ENCODE measurements around the gene PDE7B. TPM values are rescaled to one million over a fixed set of nuclear protein-coding genes. Genes with fewer than 3 reads are reported as not detected.

Gene PDE7B
- total RNA-seq, 1 donor from 2014 or later, result 16.3 TPM

DNA sequence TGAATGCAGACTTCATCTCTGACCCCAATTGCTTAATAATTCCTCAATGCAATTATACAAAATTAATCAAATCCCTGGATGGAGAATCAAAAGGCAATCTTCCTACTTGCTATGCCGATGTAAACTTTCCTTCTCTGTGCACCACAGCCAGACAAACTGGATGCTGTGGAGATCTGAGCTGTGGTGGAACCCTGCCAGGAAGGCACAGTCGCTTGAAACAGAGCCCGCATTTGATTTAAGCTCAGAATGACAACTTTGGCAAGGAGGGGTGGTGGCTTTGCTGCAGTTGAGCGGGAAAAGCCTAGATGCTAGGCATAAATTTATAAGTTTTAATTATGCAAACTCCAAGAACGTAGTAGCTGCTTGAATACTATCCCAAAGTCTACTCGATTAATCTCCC lies 207.8 kb downstream of the PDE7B start:
- DNase-seq (ENCODE audit: low spot score in 2 of 2) (no peak), FAIRE-seq (no peak)

DNA sequence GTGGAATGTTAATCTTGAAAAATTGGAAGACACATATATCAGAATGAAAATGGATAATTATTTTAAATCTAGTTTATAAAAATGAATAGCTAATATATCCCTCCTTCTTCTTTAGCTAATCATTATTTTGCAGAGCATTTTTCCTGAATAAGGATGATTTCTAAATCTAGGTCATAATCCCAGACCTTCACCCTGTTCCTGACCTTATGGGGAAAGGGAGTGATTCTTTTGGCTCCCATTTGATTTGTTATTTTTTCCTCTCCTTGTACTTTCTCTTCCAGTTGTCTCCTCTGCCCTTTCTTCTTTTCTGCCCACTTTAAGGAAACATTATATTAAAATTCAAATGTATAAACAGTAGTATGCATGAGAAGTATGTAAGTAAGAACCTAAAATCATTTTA lies 208.6 kb downstream of the PDE7B start:
- FAIRE-seq, result no peak
- no peak for DNase-seq (ENCODE audit: low spot score in 2 of 2)

DNA sequence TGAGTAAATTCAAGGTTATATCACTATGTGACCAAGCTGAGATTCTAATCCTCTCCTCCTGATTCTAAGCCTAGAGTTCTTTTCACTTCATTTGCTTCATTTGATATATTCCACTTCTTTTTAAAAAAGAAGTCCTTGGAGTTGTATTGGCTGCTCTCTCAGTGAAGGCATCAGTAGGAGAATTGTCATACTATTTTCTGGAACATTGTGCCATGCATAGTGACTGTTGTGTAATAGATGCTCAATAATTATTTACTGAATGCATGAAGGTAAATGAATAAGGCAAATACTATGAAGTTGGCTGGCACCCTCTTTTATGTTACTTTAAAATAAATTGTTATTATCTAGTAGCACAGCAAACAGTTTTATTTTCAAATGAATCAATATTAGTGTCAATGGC lies 209.3 kb downstream of the PDE7B start:
- DNase-seq (ENCODE audit: low spot score in 2 of 2) (no peak), FAIRE-seq (no peak)

DNA sequence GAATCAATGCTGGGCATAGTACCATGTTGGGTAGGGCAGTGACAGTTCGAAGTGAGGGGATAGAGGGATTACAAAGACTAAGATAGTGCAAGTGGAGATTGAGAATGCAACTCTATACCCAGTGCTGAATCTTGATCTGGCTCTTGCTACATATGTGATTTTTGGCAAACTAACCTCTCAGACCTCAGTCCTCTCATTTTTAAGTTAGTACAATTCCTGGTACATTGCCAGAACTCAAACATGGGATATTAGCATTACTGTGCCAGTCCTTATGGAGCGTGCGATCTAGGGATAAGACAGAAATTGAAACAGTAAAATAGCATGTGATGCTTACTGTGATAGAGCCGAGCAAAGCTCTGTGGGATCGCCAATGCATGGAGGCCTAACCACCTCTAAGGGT lies 210.2 kb downstream of the PDE7B start:
- FAIRE-seq, result no peak
- DNase-seq (ENCODE audit: low spot score in 2 of 2), result no peak

DNA sequence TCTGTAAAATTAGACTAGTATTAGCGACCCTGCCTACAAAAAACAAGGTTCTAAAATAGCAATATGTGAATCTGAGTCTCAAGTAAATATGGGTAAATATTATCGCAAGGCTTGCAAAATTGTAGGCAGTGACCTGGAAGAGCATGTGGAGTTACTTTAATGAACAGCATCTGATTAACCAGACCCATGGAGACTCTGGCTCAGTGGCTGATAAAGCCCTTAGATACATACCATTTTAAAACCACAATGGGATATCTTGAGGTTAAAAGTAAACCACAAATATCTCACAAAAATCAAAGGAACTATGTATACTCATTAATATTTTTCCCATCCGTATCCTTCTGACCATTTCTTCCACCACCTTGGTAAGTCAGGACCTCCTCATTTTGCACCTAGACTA lies 211.6 kb downstream of the PDE7B start:
- DNase-seq (ENCODE audit: low spot score in 2 of 2) (no peak), FAIRE-seq (no peak)

DNA sequence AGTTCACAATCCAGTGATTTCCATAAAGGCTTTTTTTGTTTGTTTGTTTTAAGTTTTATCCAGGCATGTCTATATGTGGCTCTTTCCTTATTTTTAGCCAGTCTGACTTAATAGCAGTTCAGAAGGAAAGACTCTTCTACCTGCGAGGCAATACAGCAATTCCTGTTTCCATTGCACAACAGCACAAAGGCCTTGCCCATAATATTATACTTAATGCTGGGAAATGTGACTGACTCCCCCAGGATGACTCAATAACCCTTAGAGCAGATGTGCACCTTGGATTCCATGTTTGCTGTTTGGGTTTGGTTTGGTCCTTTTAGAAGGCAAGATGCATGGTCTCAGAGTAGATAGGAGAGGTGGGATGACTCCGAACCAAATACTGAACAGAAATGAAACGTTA lies 214.5 kb downstream of the PDE7B start:
- no peak for FAIRE-seq

DNA sequence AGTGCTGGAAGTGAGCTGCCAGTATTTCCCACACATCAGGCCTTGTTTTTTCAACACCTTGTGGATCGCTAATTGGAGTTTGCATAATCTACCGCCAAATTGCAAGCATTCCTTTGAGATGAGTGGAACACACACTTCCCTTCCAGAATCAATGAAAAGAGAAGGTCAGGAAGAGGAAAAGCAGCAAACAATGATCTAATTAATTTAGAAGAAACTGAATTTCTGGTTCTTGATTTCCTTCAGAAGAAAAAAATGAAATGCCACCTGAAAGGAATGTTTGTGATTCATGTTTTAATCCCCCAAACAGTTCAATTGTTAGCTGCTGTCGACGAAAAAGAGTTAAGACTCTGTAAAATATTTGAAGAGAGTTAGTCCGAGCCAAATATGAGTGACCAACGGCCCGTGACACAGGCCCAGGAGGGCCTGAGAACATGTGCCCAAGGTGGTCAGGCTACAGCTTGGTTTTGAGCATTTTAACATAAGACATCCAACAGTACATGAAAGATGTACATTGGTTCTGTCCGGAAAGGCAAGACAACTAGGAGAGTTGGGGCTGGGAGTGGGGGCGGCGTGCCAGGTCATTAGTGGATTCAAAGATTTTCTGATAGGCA lies 216.3 kb downstream of the PDE7B start:
- DNase-seq (ENCODE audit: low spot score in 2 of 2) (no peak), FAIRE-seq (no peak)

More for the DNA sequence above, 214.5 kb downstream of the PDE7B start:
- DNase-seq (ENCODE audit: low spot score in 2 of 2), result no peak

DNA sequence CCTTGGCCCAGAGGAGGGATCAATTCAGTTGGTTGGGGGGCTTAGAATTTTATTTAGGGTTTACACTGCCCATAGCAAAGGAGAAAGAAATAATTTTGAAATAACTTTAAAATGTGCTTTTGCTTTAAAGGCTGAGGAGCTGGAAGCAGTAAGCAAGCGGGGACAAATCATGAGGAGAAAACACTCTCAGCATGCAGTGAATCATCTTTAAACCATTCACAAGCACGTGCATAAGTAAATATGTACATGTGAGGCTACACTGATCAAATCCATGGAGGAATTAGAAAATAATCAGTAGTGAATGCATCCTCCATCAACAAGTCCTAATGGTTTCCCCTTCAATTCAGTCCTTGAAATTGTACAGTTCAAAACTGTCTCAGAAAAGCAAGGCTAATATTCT lies 217.6 kb downstream of the PDE7B start:
- no peak for FAIRE-seq

DNA sequence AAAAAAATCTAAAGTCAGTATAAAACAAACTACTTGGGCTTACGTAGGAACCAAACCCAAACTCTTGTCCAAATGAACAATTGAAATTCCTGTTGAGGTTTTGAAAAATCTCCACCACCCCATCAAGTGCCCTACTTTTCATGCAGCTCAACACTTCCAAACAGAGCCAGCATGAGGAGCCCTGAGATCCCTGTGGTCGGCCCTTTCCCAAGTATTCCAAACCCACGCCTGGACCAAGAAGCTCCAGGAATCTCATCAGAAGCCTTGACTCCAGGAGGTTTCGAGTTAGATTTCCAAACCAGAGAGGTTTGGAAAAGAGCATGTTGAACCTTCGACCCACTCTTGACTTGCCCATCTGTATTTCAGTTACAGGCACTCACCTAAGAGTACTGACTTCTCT lies 219.3 kb downstream of the PDE7B start:
- no peak for FAIRE-seq

More for the DNA sequence above, 217.6 kb downstream of the PDE7B start:
- no peak for DNase-seq (ENCODE audit: low spot score in 2 of 2)

DNA sequence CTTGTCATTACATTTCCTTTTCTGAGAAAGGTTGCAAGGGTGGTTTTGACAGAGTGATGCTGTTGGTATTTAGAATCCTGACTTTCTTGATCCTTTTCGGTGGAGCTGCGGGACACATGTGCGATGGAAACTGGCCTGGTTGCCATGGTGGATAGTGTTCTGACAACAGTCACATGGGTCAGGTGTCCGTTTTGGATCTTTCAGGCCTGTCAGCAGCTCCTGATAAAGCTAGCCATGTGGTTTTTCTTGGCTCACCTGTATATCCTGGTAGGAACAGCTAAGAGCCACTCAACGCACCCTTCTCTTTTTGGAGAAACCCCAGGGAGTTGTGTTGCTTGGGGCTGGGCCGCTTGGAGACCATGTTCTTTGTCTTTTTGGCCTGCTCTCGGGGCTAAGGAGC lies 221.2 kb downstream of the PDE7B start:
- DNase-seq (ENCODE audit: low spot score in 2 of 2) (no peak), FAIRE-seq (no peak)

More for the DNA sequence above, 219.3 kb downstream of the PDE7B start:
- no peak for DNase-seq (ENCODE audit: low spot score in 2 of 2)

DNA sequence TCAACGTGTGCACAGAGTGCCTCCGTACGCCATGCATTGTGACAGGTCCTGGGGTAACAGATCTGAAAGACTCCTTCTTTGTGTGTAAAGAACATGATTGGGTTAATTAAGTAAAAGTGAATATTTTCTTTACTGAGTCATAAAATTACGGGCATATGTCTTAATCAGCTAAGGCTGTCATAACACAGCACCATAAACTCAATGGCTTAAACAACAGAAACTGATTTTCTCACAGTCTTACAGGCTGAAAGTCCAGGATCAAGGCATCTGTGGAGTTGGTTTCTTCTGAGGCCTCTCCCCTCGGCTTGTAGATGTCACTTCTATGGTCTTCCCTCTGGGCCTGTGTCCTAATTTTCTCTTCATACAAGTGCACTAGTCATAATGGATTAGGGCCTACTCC lies 221.7 kb downstream of the PDE7B start:
- no peak for DNase-seq (ENCODE audit: low spot score in 2 of 2)
- no peak for FAIRE-seq

DNA sequence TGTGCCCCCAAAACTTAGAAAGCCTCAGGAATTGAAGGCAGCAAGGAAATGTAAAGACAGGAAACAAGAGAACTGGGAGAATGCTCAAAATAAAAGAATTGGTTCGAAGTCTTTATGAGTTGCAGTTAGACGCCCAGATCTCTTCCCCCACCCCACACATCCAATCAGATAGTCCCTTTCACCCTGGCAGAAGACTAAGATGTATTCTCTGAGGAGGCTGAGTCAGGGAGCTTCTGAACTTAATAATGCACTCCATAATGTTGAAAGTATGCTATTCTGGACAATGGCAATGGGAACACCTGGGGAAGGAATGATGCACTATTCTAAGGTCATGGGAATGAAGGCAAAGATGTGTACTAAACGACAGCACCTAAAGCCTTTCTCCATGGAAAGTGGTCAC lies 225.0 kb downstream of the PDE7B start:
- DNase-seq (ENCODE audit: low spot score in 2 of 2) (no peak), FAIRE-seq (no peak)

DNA sequence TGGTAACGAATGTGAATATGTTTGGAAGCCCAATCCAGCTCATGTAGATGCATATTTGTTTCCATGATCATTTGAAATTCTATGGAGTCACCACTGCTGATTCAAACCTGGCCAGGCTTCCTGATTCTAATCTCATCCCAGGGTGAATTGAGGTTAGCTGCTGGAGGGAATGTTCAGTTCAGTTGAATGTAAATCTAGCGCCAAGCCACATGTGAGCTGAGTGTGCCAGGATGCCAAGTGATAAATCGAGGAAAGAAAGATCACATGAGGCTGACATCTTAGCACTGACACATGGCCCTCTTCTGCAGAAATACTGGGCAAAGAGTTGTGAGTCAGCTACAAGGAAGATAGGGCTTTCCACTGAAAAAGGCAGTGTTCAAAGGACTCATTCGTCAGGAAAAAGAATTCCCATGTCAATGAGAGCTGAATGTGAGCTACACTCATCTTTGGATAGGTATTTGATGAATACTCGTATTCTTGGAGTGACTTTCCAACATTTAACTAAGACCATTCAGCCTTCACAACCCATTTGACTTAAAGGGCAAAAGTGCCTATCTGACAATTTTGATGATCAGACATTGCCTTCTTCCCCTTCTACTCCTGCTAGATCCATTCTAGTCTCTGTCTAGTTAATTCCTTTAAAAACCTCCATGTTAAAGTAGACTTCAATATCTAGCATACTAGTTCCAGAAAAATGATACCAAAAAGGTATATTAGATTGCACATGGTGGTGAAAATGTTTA lies 226.5 kb downstream of the PDE7B start:
- no peak for FAIRE-seq
- DNase-seq (ENCODE audit: low spot score in 2 of 2), result no peak

DNA sequence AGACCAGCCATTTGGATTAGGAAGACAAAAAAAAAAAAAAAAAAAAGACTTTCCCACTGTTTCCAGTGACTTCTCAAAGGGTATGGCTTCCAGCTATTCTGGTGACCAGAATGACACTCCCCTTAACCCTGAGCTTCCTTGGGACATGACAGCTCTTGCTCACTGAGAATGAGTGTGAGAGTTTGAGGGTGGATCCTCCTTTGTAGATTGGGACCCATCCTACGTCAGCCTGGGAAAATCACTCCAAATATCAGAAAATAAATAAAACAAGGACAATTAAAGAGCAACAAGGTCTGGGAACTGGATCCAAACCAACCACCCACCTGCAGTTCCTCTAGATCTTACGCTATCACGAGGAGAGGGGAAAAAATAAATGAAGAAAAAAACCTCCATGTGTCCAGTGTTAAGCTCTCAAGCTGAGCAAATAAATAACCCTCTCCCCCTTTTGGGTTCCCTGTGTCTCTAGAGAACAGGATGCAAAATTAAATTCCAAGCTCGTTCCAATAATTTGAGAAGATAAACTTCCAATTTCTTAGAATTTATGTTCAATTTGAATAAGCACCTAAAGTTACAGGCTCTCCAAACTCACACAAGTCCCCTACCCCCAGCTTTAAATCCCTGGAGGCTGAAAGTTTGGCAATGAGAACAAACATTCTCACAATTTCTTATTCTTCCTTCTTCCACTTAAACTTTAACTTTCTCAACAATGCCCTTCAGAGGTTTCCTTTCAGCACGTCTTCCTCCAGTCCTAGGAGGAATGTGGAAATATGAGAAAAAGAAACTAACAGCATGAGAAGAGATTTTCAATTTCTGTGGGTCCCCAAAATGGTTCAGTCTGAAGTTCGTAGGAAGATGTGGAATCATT lies 228.4 kb downstream of the PDE7B start:
- DNase-seq (ENCODE audit: low spot score in 2 of 2), result no peak
- no peak for FAIRE-seq

DNA sequence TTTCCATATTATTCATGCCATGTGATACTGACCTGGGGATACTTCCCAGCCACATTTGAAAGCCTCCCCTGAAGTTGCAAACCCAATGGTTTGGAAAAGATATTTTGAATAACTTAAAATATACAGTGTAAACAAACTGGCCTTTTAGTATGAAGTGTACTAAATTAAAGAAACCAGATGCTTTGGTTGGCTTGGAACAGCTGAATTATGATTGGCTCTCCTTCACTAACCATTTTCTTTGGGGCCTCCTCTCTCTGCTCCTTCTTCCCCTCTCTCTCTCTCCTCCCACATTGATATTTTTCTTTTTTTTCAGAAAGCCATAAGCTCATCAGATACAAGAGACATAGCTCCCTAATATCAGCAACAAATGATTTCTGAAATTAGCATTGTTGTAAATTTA lies 232.0 kb downstream of the PDE7B start:
- no peak for FAIRE-seq
- no peak for DNase-seq (ENCODE audit: low spot score in 2 of 2)

DNA sequence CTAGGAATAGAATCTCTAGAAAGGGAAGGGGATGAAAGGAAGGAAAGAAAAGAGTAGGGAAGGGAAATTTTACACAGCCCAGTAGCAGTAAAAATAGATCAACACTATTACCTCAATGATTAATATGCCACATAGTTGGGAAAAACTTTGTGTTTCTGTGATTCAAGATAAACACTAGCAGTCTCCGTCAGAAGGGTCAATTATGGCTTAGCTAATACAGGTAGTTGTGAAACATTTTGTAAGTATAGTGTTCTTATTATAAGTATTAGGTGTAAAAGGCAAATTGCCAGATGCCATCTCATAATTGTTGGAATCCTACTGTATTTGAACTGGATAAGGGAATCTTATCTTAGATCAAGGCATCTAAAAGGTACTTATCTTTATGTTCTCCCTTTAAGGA lies 232.9 kb downstream of the PDE7B start:
- no peak for DNase-seq (ENCODE audit: low spot score in 2 of 2)
- FAIRE-seq, result no peak

DNA sequence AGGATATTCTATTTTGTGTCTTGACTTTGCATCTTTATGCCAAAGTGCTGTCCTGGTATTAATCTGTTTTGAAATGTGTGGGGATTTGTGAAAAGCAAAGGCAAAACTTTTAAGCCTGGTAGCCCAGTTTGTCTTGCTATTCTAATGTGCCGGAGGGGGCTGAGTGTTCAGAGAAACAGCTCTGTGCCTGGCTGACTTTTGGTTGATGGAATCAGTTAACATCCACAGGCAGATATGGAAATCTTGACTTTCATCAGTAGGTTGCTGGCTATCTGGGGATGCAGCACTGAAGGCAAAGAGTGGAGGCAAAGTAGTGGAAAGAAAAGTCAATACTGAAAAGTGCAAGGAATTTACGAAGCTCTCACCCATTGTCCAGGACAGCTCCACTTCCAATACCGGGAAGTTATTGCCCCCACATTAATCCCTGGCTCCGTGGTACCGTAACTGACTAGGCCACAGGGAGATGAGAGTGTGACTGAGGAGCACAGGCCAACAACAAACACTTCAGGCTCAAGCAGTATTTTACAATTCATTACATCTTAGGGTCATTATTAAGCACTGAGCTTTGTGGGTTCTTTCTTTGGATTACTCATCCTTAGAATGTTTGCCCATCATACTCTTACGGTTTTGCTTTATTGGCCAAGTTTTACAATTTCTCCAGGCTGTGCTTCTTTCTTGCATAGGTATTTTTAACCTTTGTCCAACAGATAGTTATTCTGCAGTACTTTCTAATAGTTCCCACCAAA lies 234.0 kb downstream of the PDE7B start:
- DNase-seq (ENCODE audit: low spot score in 2 of 2), result no peak
- no peak for FAIRE-seq

DNA sequence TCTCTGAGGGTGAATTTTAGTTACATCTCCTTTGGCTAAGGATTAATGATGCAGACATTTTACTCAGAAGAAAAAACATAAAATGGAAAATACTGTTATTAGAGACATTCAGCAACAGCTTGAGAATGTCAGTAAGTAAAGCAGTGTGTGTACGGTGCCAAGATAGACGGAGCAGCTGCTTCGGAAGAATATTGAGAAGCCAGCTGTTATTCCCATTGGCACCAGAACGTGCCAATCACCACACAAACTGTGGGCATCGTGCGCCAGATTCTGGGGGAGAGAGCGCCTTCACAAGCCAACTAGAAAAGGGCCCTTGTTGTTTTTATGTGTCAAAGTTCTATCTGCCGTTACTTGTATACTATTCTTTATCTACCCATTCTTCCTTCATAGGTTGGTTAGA lies 235.2 kb downstream of the PDE7B start:
- DNase-seq (ENCODE audit: low spot score in 2 of 2) (peak; percentile 3 to 10), FAIRE-seq (no peak)

DNA sequence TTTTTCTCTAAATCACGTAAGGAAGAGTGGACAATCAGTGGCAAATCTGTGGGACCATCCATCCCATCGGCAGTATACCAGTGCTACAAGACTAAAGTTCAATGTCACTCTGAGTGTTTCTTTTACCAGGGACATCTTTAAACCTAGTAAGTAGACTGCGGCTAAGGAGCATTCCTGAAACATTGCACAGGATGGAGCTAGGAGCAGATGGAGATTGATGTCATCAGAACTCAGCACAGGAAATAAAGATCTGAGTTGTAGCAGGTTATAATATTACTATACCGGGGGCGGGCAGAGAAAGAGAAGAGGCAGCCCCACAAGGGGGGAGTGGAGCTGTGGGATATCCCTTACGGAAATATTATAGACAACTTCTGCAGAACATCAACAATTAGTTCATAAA lies 236.5 kb downstream of the PDE7B start:
- FAIRE-seq, result no peak
- DNase-seq (ENCODE audit: low spot score in 2 of 2), result no peak

DNA sequence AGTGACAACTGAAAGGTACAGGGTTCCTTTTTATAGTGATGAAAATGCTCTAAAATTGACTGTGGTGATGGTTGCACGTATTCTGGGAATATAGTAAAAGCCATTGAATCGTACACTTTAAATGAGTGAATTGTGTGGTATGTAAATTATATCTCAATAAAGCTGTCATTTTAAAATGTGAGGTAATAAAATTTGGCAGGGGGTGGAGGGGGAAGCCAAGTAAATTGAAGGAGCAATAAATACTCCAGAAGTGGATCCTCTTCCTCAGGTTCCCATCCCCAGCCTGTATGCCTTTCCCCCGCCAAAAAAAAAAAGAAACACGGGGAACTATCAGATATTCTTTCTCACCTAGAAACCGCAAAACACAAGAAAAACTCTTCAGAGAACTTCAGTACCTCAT lies 237.2 kb downstream of the PDE7B start:
- DNase-seq (ENCODE audit: low spot score in 2 of 2) (no peak), FAIRE-seq (no peak)

DNA sequence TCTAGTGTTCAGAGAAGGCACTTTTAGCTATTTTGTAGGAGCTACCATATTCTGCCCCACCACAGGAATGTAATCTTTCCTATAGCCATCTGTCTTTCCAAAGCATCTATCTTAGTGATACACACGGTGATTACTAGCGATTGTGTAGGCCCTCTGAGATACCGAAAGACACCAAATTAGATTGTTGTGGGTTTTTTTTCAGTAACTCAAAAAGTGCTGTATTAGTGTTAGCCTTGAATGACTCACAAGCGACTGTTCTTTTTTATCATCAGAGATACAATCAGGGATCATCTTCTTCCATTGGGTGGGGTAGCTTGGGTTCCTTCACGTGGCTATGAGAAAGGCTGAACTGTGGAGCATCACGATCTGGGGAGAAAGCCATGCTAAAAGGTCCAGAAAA lies 238.4 kb downstream of the PDE7B start:
- FAIRE-seq, result no peak
- DNase-seq (ENCODE audit: low spot score in 2 of 2), result no peak
